ENCODE data around the gene ASXL1. TPM values are rescaled to one million over a fixed set of nuclear protein-coding genes. Genes with fewer than 3 reads are reported as not detected.

Gene ASXL1
- total RNA-seq, 4 donors from 2014 or later: 43.5 to 79.8 (median 58.4) TPM

DNA sequence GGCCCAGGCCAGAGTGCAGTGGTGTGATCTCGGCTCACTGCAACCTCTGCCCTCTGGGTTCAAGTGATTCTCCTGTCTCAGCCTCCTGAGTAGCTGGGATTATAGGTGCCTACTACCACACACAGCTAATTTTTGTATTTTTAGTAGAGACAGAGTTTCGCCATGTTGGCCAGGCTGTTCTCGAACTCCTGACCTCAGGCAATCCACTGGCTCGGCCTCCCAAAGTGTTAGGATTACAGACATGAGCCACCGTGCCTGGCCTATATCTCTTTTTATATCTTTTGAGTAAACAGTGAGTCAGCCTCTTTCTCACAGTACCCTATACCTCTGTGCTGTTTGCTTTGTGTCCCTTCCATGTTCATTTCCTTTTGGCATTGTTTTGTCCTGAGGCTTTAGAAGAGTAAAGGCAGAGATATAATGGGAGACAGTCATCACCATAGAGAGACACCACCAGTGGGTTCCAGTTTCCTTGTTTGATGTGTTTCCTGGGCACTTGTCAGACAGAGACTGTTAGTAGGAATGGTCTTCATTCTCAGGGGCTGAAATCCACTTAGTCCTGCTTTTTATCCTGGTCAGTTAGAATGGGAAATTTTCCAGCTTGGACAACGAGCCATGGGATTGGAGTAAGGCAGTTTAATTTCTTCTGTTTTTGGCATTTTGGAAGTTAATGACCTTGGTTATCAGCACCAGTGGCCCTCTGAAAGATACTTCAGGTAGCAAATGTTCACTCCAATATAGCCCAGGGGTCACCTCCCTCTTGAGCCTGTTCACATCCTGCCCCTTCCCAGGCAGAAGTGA lies 32.2 kb upstream of the ASXL1 start:
- Histone ChIP-seq H3K4me1 (no peaks in the 10 kb centered on the region), H3K36me3 (peaks cover 0 to 49% of the 10 kb centered on the region in 2 donors), H3K27me3 (no peaks in the 10 kb centered on the region), H3K4me3 (no peak overlapping the region), H3K9me3 (no peaks in the 10 kb centered on the region), H3K27ac (no peak overlapping the region)
- ATAC-seq: no peak
- 64 to 65% methylated on average over 4 of the region's 6 CpGs for WGBS, 2 donors (ENCODE audit: low coverage in 1 of 2)
- no peak for TF ChIP-seq EP300 (IDR thresholded peaks at IDR 0.05)
- TF ChIP-seq CTCF (IDR thresholded peaks at IDR 0.05): no peak
- TF ChIP-seq POLR2AphosphoS5 (IDR thresholded peaks at IDR 0.05): no peak
- no peak for TF ChIP-seq POLR2A (IDR thresholded peaks at IDR 0.05)

- Histone ChIP-seq H3K36me3 (peaks cover 0 to 55% of the 10 kb centered on the region in 2 donors), H3K27ac (no peak overlapping the region), H3K27me3 (no peaks in the 10 kb centered on the region), H3K9me3 (no peaks in the 10 kb centered on the region), H3K4me1 (no peaks in the 10 kb centered on the region), H3K4me3 (no peak overlapping the region)
- 75 to 86% methylated on average over 1 of the region's 1 CpG for WGBS, 2 donors (ENCODE audit: low coverage in 1 of 2)
- ATAC-seq: no peak
- TF ChIP-seq CTCF (IDR thresholded peaks at IDR 0.05) (no peak), POLR2AphosphoS5 (IDR thresholded peaks at IDR 0.05) (no peak), POLR2A (IDR thresholded peaks at IDR 0.05) (no peak), EP300 (IDR thresholded peaks at IDR 0.05) (no peak)
These were observed 31.7 kb upstream of the ASXL1 start for GRCh38 chr20:32326504-32326845.

DNA sequence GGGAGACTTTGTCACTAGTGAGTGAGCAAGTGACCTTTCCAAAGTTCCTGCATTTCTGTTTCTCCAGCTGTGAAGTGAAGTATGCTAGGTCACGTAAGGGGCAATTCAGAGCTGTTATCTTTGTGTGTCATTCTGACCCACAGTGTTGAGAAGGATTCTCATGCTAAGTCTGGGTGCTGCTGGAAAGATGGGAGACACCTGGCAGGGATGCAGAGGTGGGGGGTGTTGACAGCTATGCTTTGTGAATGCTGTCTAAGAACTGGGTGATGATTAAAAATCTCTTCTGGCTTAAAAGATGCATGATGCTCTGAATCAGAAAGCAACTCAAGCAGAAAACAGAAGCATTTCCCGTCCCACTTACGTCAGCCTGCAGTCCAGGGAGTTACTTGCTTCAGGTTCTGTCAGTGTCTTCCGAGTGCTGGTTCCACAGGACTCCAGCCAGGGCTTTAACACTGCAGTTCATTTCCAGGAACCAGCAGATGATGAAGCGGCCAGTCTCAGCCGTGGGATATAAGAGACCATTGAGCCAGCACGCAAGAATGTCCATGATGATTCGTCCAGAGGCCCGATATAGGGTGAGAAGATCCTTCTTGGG lies 30.9 kb upstream of the ASXL1 start:
- H3K4me1 ChIP-seq: no peaks in the 10 kb centered on the region
- peaks cover 0 to 62% of the 10 kb centered on the region in 2 donors for H3K36me3 ChIP-seq
- H3K27ac ChIP-seq: no peak overlapping the region
- no peaks in the 10 kb centered on the region for H3K27me3 ChIP-seq
- H3K4me3 ChIP-seq: no peak overlapping the region
- TF ChIP-seq POLR2AphosphoS5 (IDR thresholded peaks at IDR 0.05): no peak
- TF ChIP-seq CTCF (IDR thresholded peaks at IDR 0.05): no peak
- TF ChIP-seq EP300 (IDR thresholded peaks at IDR 0.05): no peak
- TF ChIP-seq POLR2A (IDR thresholded peaks at IDR 0.05): no peak
- 69 to 84% methylated on average over 2 to 8 of the region's 9 CpGs for WGBS, 2 donors (ENCODE audit: low coverage in 1 of 2)
- ATAC-seq: no peak
- H3K9me3 ChIP-seq: no peaks in the 10 kb centered on the region

- no peak overlapping the region for H3K27ac ChIP-seq
- TF ChIP-seq POLR2AphosphoS5 (IDR thresholded peaks at IDR 0.05): no peak
- TF ChIP-seq POLR2A (IDR thresholded peaks at IDR 0.05): no peak
- no peak for TF ChIP-seq CTCF (IDR thresholded peaks at IDR 0.05)
- no peak for TF ChIP-seq EP300 (IDR thresholded peaks at IDR 0.05)
- H3K36me3 ChIP-seq: peaks cover 0 to 85% of the 10 kb centered on the region in 2 donors
- no peak overlapping the region for H3K4me3 ChIP-seq
- ATAC-seq: no peak
- no peaks in the 10 kb centered on the region for H3K27me3 ChIP-seq
- H3K9me3 ChIP-seq: no peaks in the 10 kb centered on the region
- WGBS, 2 donors (ENCODE audit: low coverage in 1 of 2): 82 to 95% methylated on average over 4 to 5 of the region's 7 CpGs
- H3K4me1 ChIP-seq: no peaks in the 10 kb centered on the region
These were observed 28.1 kb upstream of the ASXL1 start for GRCh38 chr20:32329817-32330554.

Data from gastroesophageal sphincter (tissue), 4 donors.